Stimulated activated CD8-positive, alpha-beta memory T cell treated with anti-CD3 and anti-CD28 coated beads, Interleukin-7, amount 100 ng/mL, for 24 hours (primary cell): Measurements from ENCODE around the gene SLC22A17.

Source experiments
- DNase-seq: peaks from one replicate; pipeline ENCODE4 v3.0.0-alpha.2; 2020; ENCODE audit warnings: low read depth

SLC22A17 gene

DNA sequence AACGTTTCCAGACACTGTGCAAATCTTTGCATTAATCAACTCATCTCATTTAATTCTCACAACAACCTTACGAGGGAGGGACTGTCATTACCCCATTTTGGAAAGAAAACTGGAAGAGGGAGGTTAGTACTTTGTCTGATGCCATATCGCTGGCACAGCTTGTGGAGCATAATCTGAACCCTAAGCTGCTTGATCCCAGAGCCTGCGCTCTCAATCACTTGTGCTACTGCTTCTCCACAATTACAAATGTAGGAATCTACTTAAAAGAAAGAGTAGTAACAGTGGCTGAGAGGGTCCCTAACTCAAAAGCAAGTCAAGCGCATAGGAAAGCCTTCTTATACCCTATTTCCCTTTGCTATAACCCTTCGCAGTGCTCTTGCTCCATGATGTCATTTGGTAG lies 9.1 kb upstream of the SLC22A17 start:
- no peak for DNase-seq

GRCh38 chr14:23361320-23361719 lies 8.6 kb upstream of the SLC22A17 start:
- no peak for DNase-seq

DNA sequence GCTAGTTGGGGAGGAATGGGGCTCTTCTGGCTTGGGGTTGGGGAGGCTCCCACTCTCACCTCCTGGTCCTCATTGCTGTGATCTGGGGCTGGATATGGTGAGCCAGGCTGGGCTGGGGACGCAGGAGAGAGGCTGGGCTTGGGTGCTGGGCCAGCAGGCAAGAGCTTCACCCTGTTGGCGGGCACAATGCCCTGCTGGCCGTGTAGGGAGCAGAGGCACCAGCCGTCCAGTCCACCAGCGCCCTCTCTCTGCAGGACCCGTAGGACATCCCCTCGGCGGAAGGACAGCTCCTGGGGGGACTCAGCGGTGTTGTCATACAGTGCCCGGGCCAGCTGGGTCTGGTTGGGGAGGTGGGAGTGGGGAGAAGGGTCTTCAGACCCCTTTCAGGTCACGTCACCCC lies 7.8 kb upstream of the SLC22A17 start:
- DNase-seq = no peak

- DNase-seq = no peak
These were observed 7.2 kb upstream of the SLC22A17 start for GRCh38 chr14:23359722-23360447.

DNA sequence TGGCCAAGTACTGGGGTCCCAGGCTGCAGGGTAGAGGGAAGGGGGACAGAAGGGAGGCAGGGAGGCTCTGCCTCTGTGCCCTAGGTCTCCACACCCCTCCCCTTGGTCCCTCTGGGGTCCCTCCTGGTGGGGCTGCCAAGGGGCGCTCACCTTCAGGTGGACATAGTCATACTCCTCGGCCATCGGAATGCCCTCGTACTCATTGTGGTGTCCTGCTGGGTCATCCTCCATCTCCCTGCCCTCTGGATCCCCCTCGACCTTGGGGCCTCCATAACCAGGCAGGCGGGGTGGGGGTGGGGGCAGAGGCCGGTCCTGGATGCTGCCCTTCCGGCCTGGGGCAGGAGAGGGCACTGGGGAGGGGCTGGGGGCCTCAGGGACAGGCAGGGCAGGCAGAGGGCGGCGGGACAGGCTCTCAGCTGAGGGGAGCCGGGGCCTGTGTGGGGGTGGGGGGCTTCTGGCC lies 6.5 kb upstream of the SLC22A17 start:
- no peak for DNase-seq

GRCh38 chr14:23358553-23359166 lies 6.0 kb upstream of the SLC22A17 start:
- DNase-seq = no peak

DNA sequence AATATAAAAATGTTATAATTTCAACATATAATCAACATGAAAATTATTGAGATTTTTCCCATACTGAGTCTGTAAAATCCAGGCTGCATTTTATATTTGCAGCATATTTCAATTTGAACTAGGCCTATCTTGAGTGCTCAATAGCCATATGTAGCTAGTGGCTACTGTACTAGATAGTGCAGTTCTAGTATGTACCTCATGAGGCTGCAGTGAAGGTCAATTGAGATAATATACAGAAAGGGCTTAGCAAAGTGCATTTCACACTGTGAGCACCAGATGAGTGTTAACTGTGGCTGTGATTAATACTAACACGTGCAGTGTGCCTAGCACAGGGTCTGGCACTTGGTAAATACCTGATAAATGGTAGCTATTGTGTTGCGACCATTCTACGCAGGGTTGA lies 5.4 kb upstream of the SLC22A17 start:
- DNase-seq = no peak

GRCh38 chr14:23357261-23357660 lies 4.6 kb upstream of the SLC22A17 start:
- DNase-seq = no peak

- DNase-seq = no peak
These were observed 4.0 kb upstream of the SLC22A17 start for GRCh38 chr14:23356662-23357061.

GRCh38 chr14:23355871-23356435 lies 3.3 kb upstream of the SLC22A17 start:
- DNase-seq = no peak

DNA sequence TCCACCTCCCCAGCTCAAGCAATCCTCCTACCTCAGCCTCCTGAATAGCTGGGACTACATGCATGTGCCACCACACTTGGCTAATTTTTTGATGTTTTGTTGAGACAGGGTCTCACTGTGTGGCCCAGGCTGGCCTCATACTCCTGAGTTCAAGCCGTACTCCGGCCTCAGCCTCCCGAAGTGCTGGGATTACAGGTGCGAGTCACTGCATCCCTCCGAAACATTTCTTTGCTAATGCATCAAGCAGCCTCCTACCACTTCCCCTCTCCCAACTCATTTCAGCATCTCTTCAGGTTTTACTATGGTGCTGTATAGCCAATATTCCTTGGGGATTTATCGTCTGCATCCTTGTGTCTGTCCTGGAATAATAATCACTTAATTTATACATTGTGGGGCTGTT lies 2.3 kb upstream of the SLC22A17 start:
- no peak for DNase-seq

DNA sequence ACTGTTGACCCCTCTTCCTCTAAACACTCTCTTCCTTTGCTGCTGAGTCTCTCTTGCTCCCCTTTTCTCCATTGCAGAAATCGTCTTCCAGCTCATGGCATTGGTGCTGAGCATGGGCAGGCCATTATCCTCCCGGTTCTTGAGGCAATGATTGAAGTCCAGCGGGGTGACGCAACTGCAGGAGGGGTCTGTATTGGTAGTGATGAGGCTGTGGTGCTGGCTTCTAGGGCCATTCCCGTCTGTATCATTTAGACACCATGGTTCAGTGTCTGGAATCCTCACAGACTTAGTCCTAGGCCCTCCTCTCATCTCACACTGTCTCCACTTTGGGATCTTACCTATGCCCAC lies 720 bp upstream of the SLC22A17 start:
- DNase-seq = no peak

GRCh38 chr14:23351681-23352505 lies 794 bp downstream of the SLC22A17 start:
- DNase-seq = no peak

DNA sequence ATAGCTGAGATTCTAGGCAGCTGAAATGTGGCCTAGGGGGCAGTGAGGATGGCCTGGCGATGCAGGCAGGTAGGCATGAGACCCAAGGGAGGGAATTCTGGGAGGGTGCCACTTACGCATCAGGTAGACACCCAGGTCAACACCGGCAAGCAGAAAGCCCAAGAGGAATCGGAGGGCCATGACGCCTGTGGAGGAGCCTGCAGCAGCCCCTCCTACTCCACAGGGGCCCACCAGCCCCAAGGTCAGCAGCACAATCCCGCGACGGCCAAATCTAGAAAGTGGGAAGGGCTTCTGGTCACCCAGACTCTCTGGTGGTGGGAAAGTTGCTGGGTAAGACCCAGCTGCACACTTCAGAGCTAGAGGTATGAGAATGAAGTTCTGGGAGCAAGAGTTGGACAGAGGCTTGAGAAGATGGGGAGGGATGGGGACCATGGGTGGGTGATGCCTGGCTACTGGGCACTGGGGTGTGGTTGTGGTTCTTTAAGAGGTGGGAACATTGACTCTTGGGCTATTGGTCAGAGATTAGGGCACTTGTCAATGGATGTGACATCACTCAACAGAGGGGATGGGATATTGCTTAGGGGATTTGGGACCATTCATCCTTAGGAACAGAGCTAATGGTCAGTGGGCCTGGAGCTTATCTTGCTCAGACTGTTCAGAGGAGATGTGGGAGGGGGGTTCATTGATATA lies 3.4 kb downstream of the SLC22A17 start:
- DNase-seq = no peak

- DNase-seq = no peak
These were observed 4.4 kb downstream of the SLC22A17 start for GRCh38 chr14:23348297-23348655.

DNA sequence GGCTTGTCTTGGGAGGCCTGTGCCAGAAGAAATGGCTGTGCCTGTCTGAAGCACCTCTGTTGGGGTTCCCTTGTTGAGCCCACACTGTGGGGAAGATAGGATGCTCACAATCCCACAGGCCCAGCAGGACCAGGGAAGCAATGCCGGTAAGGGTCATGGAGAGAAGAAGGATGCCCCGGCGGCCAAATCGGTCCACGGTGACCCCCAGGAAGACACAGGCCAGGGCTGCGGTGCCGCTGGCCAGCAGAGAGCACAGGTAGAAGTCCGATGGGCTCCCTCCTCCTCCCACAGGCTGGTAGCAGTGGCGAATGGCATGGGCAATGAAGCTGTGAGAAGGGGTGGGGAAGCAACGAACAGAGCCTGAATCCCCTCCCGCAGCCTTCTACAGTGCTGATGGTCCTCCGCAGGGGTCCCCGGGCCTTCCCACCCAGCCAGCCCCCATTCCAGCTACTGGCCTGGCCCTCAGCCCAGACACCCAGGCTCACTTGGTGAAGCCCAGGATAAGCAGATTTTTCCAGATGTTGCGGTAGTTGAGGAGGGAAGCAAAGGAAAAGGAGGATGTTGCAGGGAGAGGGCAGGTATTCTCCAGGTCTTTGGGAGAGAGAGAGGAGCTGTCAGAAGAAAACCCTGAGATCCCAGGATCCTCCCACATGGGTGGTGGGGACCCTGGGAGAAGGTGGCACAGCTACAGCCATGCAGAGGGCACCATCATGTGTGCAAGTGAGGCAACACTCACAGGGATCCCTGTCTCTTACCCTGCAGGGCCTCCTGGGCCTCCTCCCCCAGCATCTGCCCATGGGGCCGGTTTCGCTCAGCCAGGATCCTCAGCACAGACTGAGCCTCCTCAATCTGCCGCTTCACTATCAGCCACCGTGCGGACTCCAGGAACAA lies 5.0 kb downstream of the SLC22A17 start:
- no peak for DNase-seq

DNA sequence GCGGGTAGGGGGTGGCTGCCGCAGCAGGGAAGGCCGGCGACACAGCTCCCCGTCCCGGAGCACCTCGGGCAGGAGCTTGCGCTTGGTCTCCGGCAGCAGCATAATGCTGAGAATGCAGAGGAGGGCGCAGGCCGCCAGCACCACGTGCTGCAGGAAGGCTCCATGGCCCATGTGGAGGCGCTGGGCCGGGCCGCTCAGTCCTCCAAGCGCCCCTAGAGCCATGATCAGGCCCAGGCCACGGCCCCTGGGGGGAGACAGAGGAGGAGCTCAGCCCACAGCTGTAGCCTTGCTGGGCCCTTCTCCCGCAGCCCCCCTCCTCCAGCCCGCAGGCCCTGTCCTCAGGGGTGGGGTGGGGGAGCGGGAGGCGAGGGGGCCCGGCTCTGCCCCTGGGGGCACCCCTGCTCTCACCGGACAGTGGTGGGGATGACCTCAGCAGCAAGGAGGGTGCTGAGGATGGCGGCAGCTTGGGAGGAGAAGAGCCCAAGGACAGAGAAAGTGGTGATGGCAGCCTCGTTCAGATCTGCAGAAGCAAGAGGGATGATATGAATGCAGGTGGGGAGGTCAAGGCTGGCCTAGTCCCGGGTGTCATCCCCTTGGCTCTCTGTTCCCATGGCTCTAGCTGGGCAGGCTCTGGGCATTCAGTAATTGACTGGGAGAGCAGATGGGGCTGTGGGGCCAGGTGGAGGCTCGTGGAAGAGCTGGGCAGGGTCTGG lies 5.8 kb downstream of the SLC22A17 start:
- no peak for DNase-seq

DNA sequence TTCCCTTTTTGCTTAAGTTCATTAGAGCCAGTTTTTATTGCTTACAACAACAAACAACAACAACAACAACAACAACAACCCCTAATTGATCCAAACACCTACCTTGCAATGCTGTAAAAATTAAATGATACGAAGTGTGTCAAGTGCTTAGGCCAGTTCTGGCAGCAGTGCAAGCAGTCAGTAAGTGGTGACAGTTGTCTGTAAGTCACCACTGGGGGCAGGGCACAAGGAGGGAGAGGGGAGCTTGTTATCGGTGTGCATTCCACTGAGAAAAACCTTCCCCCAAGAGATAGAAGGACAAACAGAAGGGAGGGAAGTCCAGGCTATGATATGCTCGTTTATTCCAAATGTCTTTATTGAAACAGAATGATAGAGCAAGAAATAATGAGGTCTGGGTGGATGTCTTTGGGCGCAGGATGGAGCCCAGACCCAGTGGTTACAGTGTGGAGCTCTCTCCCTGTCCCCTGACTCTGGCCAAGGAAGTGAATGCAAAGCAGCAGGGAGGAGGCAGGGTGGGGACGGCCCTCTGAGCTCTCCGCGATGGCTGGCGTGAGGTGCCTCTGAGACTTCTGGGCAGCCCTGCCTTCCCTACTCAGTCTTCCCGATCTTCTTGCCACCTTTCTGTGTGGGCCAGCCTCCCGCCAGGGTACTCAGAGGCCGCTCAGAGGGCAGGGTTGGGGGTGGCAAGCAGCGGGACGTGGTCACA lies 6.5 kb downstream of the SLC22A17 start:
- DNase-seq = no peak

- DNase-seq = no peak
These were observed 8.2 kb downstream of the SLC22A17 start for GRCh38 chr14:23344481-23344880.
